HepG2 (cell line): ENCODE data around the gene SEMA4B. TPM values are rescaled to one million over a fixed set of nuclear protein-coding genes. Genes with fewer than 3 reads are reported as not detected.
A peak's percentile ranks its signal among the peaks of the same experiment; 100 is the strongest.

ENCODE experiments used
- ATAC-seq: fragments of 200-7000 bp; cut with Tn5 transposase; 3 replicates; pipeline ENCODE4 v1.9.1; 2020; ENCODE audit warnings: mild to moderate bottlenecking, moderate library complexity
- BruUV-seq: library from RNA; stranded (reverse); fragments of 400-500 nt; replicated peaks from 2 replicates; lab custom pipeline; 2021; lab: Mats Ljungman, UMichigan
- CTCF ChIA-PET: fragments of 300-600 bp; formaldehyde crosslinking; extraction: SDS; loops from one replicate; lab custom pipeline; 2021; ENCODE audit warnings: low total read pairs, inconsistent platforms, low intra/inter-chr PET ratio; lab: Yijun Ruan, JAX
- POLR2A ChIA-PET: fragments of 350-600 bp; sonication (Branson Sonifier 250); formaldehyde crosslinking; loops from one replicate; lab custom pipeline; 2020; ENCODE audit warnings: antibody characterized with exemption, inconsistent platforms; lab: Yijun Ruan, JAX
- DNase-seq: peaks from one replicate; pipeline ENCODE4 v3.0.0-alpha.2; 2015; ENCODE audit warnings: low spot score
- FAIRE-seq: peaks from 3 replicates; lab custom pipeline; 2011; peaks lifted over from hg19 to GRCh38; lab: Jason Lieb, UNC
- H2AFZ ChIP-seq: one replicate; pipeline ENCODE4 v1.6.1; 2011; ENCODE audit warnings: low read length, inconsistent platforms
- H3K27ac ChIP-seq: fragments of 300-600 bp; 3 replicates; pipeline ENCODE4 v1.8.0; 2011; ENCODE audit warnings: mixed run types, mild to moderate bottlenecking, mixed read lengths, low read length, inconsistent platforms; ENCODE audit not compliant: insufficient read depth; ENCODE audit errors: extremely low read length
- H3K27me3 ChIP-seq, 2 experiments: fragments of 200-600 bp in 1 of 2; 2 replicates in 1 of 2; 3 replicates in 1 of 2; pipeline versions ENCODE4 v1.6.0 to v1.8.0; 2011; ENCODE audit warnings: low read length in 2 of 2, mild to moderate bottlenecking in 2 of 2, moderate library complexity in 2 of 2, inconsistent platforms in 1 of 2; ENCODE audit not compliant: insufficient read depth in 2 of 2, control insufficient read depth in 1 of 2
- H3K36me3 ChIP-seq, 2 experiments: fragments of 200-600 bp in 1 of 2; replicated peaks in 1 of 2; 2 replicates in 1 of 2; 3 replicates in 1 of 2; pipeline versions ENCODE4 v1.5.1 to v1.8.0; 2011; ENCODE audit warnings: low read length in 2 of 2, inconsistent platforms in 1 of 2; ENCODE audit not compliant: insufficient read depth in 2 of 2, control insufficient read depth in 1 of 2
- H3K4me1 ChIP-seq: 2 replicates; pipeline ENCODE4 v1.5.1; 2012; ENCODE audit warnings: low read length, inconsistent platforms; ENCODE audit not compliant: insufficient read depth
- H3K4me2 ChIP-seq: 2 replicates; pipeline ENCODE4 v1.6.0; 2011; ENCODE audit warnings: low read depth, low read length, inconsistent platforms
- H3K4me3 ChIP-seq, 3 experiments: fragments of 200-600 bp in 1 of 3; sonication (generic), shearing (Covaris generic) in 1 of 3; replicated peaks in 1 of 3; 2 replicates each; pipeline ENCODE4 v1.5.1; 2011 to 2016; ENCODE audit warnings: low read length in 3 of 3, inconsistent platforms in 2 of 3, low read depth in 2 of 3, mild to moderate bottlenecking in 2 of 3, control low read depth in 1 of 3, mixed read lengths in 1 of 3; ENCODE audit not compliant: insufficient read depth in 1 of 3
- H3K79me2 ChIP-seq: one replicate; pipeline ENCODE4 v1.6.1; 2011; ENCODE audit warnings: low read length, inconsistent platforms; ENCODE audit not compliant: insufficient read depth
- H3K9ac ChIP-seq: 2 replicates; pipeline ENCODE4 v1.6.0; 2011; ENCODE audit warnings: mild to moderate bottlenecking, low read depth, low read length, inconsistent platforms; ENCODE audit not compliant: insufficient read depth
- H3K9me3 ChIP-seq: 2 replicates; pipeline ENCODE4 v1.5.1; 2012; ENCODE audit warnings: mild to moderate bottlenecking, low read length
- H4K20me1 ChIP-seq: 2 replicates; pipeline ENCODE4 v1.6.0; 2011; ENCODE audit warnings: inconsistent platforms, mild to moderate bottlenecking, low read length, moderate library complexity; ENCODE audit not compliant: insufficient read depth
- EHMT2 ChIP-seq: fragments of 200-600 bp; sonication (generic); IDR thresholded peaks from 2 replicates; pipeline ENCODE4 v1.7.0; 2017; ENCODE audit warnings: antibody characterized with exemption, low read depth, low read length, borderline replicate concordance
- HNF1B ChIP-seq: sonication (generic); formaldehyde crosslinking; IDR thresholded peaks from 2 replicates; pipeline ENCODE4 v1.5.1; 2020; ENCODE audit warnings: mild to moderate bottlenecking, moderate library complexity, missing genetic modification reagents
- KDM5A ChIP-seq: fragments of 200-600 bp; sonication (generic); IDR thresholded peaks from 2 replicates; pipeline ENCODE4 v1.7.0; 2018; ENCODE audit warnings: antibody characterized with exemption, mild to moderate bottlenecking, low read length, borderline replicate concordance
- KLF16 ChIP-seq, 2 experiments: sonication (generic) in 1 of 2; formaldehyde crosslinking in 1 of 2; IDR thresholded peaks; 2 replicates each; pipeline versions ENCODE4 v1.6.1 to v1.8.0; 2016 to 2023; ENCODE audit warnings: missing genetic modification reagents in 2 of 2, missing compliant biosample characterization in 1 of 2
- MYC ChIP-seq: sonication (generic); formaldehyde crosslinking; IDR thresholded peaks from 2 replicates; pipeline ENCODE4 v1.9.0; 2021; ENCODE audit warnings: missing genetic modification reagents, borderline replicate concordance
- PAX8 ChIP-seq: sonication (generic); formaldehyde crosslinking; IDR thresholded peaks from 2 replicates; pipeline ENCODE4 v1.8.0; 2022; ENCODE audit warnings: mild to moderate bottlenecking, missing genetic modification reagents, borderline replicate concordance
- PHF8 ChIP-seq: sonication (generic); formaldehyde crosslinking; IDR thresholded peaks from 2 replicates; pipeline ENCODE4 v1.5.0; 2020; ENCODE audit warnings: missing genetic modification reagents
- PITX1 ChIP-seq: sonication (generic); formaldehyde crosslinking; IDR thresholded peaks from 2 replicates; pipeline ENCODE4 v1.5.1; 2020; ENCODE audit warnings: mild to moderate bottlenecking, missing genetic modification reagents
- RFX1 ChIP-seq: fragments of 450-650 bp; IDR thresholded peaks from 2 replicates; pipeline ENCODE4 v1.6.1; 2017
- SP2 ChIP-seq: sonication (generic); formaldehyde crosslinking; IDR thresholded peaks from 2 replicates; pipeline ENCODE4 v1.5.1; 2020; ENCODE audit warnings: mild to moderate bottlenecking, missing genetic modification reagents
- SP4 ChIP-seq: sonication (generic); formaldehyde crosslinking; IDR thresholded peaks from 2 replicates; pipeline ENCODE4 v1.8.1; 2023; ENCODE audit warnings: mild to moderate bottlenecking, missing genetic modification reagents
- U2AF2 ChIP-seq: fragments of 200-400 bp; formaldehyde crosslinking; IDR thresholded peaks from 2 replicates; pipeline ENCODE4 v1.6.1; 2017; ENCODE audit warnings: low read depth, mild to moderate bottlenecking, low read length
- USF2 ChIP-seq, 2 experiments: sonication (generic) in 1 of 2; formaldehyde crosslinking in 1 of 2; IDR thresholded peaks; 2 replicates each; pipeline versions ENCODE4 v1.5.1 to v1.6.1; 2011 to 2020; ENCODE audit warnings: borderline replicate concordance in 1 of 2, low read depth in 1 of 2, low read length in 1 of 2, mild to moderate bottlenecking in 1 of 2, missing genetic modification reagents in 1 of 2, moderate library complexity in 1 of 2
- ZBTB8A ChIP-seq: sonication (generic); formaldehyde crosslinking; IDR thresholded peaks from 2 replicates; pipeline ENCODE4 v1.4.0; 2020; ENCODE audit warnings: mild to moderate bottlenecking, low read depth, missing genetic modification reagents, borderline replicate concordance
- ZNF292 ChIP-seq: sonication (generic); formaldehyde crosslinking; IDR thresholded peaks from 2 replicates; pipeline ENCODE4 v1.8.1; 2022; ENCODE audit warnings: mild to moderate bottlenecking, low read depth, missing genetic modification reagents, borderline replicate concordance
- ZNF577 ChIP-seq: sonication (generic); formaldehyde crosslinking; IDR thresholded peaks from 2 replicates; pipeline ENCODE4 v1.4.0; 2020; ENCODE audit warnings: mild to moderate bottlenecking, low read depth, missing genetic modification reagents, borderline replicate concordance
- ZNF616 ChIP-seq: sonication (generic); formaldehyde crosslinking; IDR thresholded peaks from 2 replicates; pipeline ENCODE4 v1.5.0; 2020; ENCODE audit warnings: low read depth, mild to moderate bottlenecking, missing genetic modification reagents
- ZNF652 ChIP-seq: IDR thresholded peaks from 2 replicates; pipeline ENCODE4 v1.6.1; 2016; ENCODE audit warnings: low read depth, borderline replicate concordance
- ZNF749 ChIP-seq: sonication (generic); formaldehyde crosslinking; IDR thresholded peaks from 2 replicates; pipeline ENCODE4 v1.8.0; 2022; ENCODE audit warnings: mild to moderate bottlenecking, missing genetic modification reagents, moderate library complexity, borderline replicate concordance
- WGBS: methylation state at CpG from one replicate; pipeline ENCODE4 v1.1.6; 2017; ENCODE audit warnings: low lambda C conversion rate; 5-methylcytosine and 5-hydroxymethylcytosine counted together
- in situ Hi-C: cut with HindIII; loops from 2 replicates; pipeline ENCODE4 v1.10.0; 2017; ENCODE audit warnings: low pct_unique_long_range_greater_than_20kb; ENCODE audit not compliant: extremely low pct_ligation_motif_present
- intact Hi-C: fragments of 100-400 bp; cut with micrococcal nuclease; formaldehyde crosslinking; loops from one replicate; pipeline ENCODE4 v1.10.0; 2022; ENCODE audit not compliant: unreplicated experiment
- polyA plus RNA-seq, 8 experiments: library from polyadenylated mRNA; depleted of rRNA in 3 of 8; stranded (reverse) in 7 of 8; unstranded in 1 of 8; fragments of >200 nt; fragmentation: Illumina TruSeq in 4 of 8; extraction: Trizol in 4 of 8; gene quantifications; 2 replicates each; pipeline versions ENCODE4 v1.2.1 to v1.2.3, GENCODE V29; 2011 to 2016; ENCODE audit warnings: low read depth in 4 of 8, missing spikeins in 1 of 8, mixed read lengths in 1 of 8; ENCODE audit not compliant: insufficient read depth in 1 of 8
- total RNA-seq, 5 experiments: library from RNA; depleted of rRNA; stranded (reverse); fragments of >200 nt; fragmentation: Illumina TruSeq; extraction: Trizol; gene quantifications; 2 replicates each; pipeline ENCODE4 v1.2.3, GENCODE V29; 2016; ENCODE audit warnings: low read depth in 1 of 5

SEMA4B gene
- total and polyA plus RNA-seq, 2 of the 13 experiments (the other 11 are each of a cell fraction or from before 2014, with no cell fraction given): 2.1 to 17.0 TPM

- no TSS peak for BruUV-seq
- ChIA-PET POLR2A (interaction anchor here (1.0 to 4.0 kb wide), 6 partner anchors 8 to 49 kb away, joined by 3 to 55 read pairs (median 8); partner anchors contain the start of genes CIB1, GDPGP1 and TTLL13), CTCF (interaction anchor here (0.9 kb wide), 1 partner anchor 19 kb away, joined by 3 read pairs; no protein-coding TSS in a partner anchor)
- no peak for DNase-seq
- in situ Hi-C loops: no loop called here
- no peak overlapping the region for H2AFZ ChIP-seq
- intact Hi-C loops: loop anchor here (2.0 kb wide), 1 partner anchor 20 kb away; no protein-coding TSS in a partner anchor
- H4K20me1 ChIP-seq: peaks cover 6% of the 10 kb centered on the region; the same call in 1 of the 2 replicates
- peak overlapping the region; percentile 30 for H3K27ac ChIP-seq
- peaks cover 6% of the 10 kb centered on the region for H3K79me2 ChIP-seq
- H3K27me3 ChIP-seq: no peaks in the 10 kb centered on the region
- H3K9me3 ChIP-seq: no peaks in the 10 kb centered on the region
- H3K4me2 ChIP-seq: peak overlapping the region; percentile 87
- peaks cover 26% of the 10 kb centered on the region for H3K4me1 ChIP-seq
- H3K4me3 ChIP-seq: peak overlapping the region; percentile 85 to 95 (median 95)
- H3K36me3 ChIP-seq: no peaks in the 10 kb centered on the region
- 11% methylated on average over 11 of the region's 24 CpGs for WGBS
- FAIRE-seq: no peak
- peak; percentile 39 for ATAC-seq
- peak overlapping the region; percentile 72 for H3K9ac ChIP-seq
- TF ChIP-seq PAX8 (CRISPR knock-in tag) (no peak), PHF8 (CRISPR knock-in tag) (peak; percentile 57), KDM5A (no peak), SP2 (CRISPR knock-in tag) (0 out of 2 replicates have a peak, but pooled peaks have one; percentile 20), ZBTB8A (no peak), SP4 (CRISPR knock-in tag) (peak; percentile 56; the same call in 1 of the 2 replicates), USF2 (IDR thresholded peaks at IDR 0.05; ENCODE audit: low read depth, low read length) (no peak), USF2 (CRISPR knock-in tag; IDR thresholded peaks at IDR 0.05; ENCODE audit: borderline replicate concordance) (0 out of 2 replicates have a peak, but pooled peaks have one; percentile 23), ZNF652 (no peak), HNF1B (0 out of 2 replicates have a peak, but pooled peaks have one; percentile 25), PITX1 (CRISPR knock-in tag) (peak; percentile 15; the same call in 1 of the 2 replicates), ZNF616 (CRISPR knock-in tag) (0 out of 2 replicates have a peak, but pooled peaks have one; percentile 58), ZNF749 (CRISPR knock-in tag) (no peak), U2AF2 (no peak), RFX1 (no peak), ZNF577 (CRISPR knock-in tag) (no peak), EHMT2 (no peak), MYC (CRISPR knock-in tag) (peak; percentile 30; the same call in 1 of the 2 replicates), KLF16 (CRISPR knock-in tag; IDR thresholded peaks at IDR 0.05) (0 out of 4 replicates have a peak, but pooled peaks of 1 of the 2 experiments have one; percentile 4), ZNF292 (CRISPR knock-in tag) (no peak)
Measured at GRCh38 chr15:90200534-90201129, 498 bp upstream of the SEMA4B start.
